ENCODE measurements around the gene CTSS. TPM values are rescaled to one million over a fixed set of nuclear protein-coding genes. Genes with fewer than 3 reads are reported as not detected.

CTSS gene
- total RNA-seq, 2 experiments from 2014 or later, result 83.1 to 83.5 TPM

DNA sequence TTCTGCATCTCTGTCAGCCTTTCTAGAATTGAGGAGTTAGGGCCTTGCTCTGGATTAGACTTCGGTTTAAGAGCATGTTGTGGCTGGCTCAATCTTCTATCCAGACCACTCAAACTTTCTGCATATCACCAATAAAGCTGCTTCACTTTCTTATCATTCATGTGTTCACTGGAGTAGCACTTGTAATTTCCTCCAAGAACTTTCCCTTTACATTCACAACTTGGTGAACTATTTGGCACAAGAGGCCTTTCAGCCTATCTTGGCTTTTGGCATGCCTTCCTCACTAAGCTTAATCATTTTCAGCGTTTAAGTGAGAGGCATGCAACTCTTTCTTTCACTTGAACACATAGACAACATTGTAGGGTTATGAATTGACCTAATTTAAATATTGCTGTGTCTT is 41.2 kb downstream of the CTSS start:
- Histone ChIP-seq H3K27me3 (ENCODE audit: control insufficient read depth in 1 of 2, insufficient read depth in 2 of 2, low read length in 2 of 2) (no peaks in the 10 kb centered on the region), H3K36me3 (ENCODE audit: insufficient read depth, low read length) (no peaks in the 10 kb centered on the region), H3K4me3 (ENCODE audit: low read length) (no peak overlapping the region), H3K4me1 (ENCODE audit: insufficient read depth, low read length) (no peaks in the 10 kb centered on the region), H3K27ac (ENCODE audit: low read depth in 1 of 2, low read length in 2 of 2) (no peak overlapping the region), H3K9me3 (ENCODE audit: control insufficient read depth in 1 of 2, insufficient read depth in 1 of 2, low read length in 2 of 2) (peaks cover 0 to 8% of the 10 kb centered on the region in 2 experiments)
- Mint-ChIP-seq H3K9me3 (no peaks in the 10 kb centered on the region), H3K36me3 (ENCODE audit: low read depth) (no peaks in the 10 kb centered on the region), H3K4me1 (ENCODE audit: low read depth) (no peaks in the 10 kb centered on the region), H3K27me3 (no peaks in the 10 kb centered on the region), H3K4me3 (no peak overlapping the region), H3K27ac (no peak overlapping the region)
- TF ChIP-seq, protein P1, sequence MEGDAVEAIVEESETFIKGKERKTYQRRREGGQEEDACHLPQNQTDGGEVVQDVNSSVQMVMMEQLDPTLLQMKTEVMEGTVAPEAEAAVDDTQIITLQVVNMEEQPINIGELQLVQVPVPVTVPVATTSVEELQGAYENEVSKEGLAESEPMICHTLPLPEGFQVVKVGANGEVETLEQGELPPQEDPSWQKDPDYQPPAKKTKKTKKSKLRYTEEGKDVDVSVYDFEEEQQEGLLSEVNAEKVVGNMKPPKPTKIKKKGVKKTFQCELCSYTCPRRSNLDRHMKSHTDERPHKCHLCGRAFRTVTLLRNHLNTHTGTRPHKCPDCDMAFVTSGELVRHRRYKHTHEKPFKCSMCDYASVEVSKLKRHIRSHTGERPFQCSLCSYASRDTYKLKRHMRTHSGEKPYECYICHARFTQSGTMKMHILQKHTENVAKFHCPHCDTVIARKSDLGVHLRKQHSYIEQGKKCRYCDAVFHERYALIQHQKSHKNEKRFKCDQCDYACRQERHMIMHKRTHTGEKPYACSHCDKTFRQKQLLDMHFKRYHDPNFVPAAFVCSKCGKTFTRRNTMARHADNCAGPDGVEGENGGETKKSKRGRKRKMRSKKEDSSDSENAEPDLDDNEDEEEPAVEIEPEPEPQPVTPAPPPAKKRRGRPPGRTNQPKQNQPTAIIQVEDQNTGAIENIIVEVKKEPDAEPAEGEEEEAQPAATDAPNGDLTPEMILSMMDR (IDR thresholded peaks at IDR 0.05), result no peak
- intact Hi-C loops (cut with DNase I, micrococcal nuclease), result no loop called here
- ChIA-PET POLR2A (no interaction called here), CTCF (interaction anchor here (1.1 kb wide), 1 partner anchor 9 kb away, joined by 3 read pairs; no protein-coding TSS in a partner anchor)
- ATAC-seq (ENCODE audit: poor library complexity) (no peak), DNase-seq (no peak)

DNA sequence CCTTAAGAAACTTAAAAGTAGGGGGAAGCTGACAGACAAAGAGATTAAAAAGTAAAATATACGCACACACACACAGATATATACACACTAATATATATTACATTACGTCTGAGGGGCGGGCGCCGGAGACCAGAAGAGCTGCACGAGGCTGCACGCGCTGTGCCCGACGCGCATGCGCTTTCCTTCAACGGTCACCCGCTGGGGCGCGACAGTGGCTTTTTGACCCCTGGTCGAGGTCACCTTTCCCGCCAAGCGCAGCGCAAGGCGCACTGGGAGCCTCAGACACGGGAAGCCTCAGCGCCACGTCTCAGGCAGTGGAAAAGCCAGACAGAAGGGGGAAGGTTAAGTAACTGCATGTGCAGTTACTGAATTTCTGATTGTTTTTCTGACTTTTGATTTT is 44.9 kb downstream of the CTSS start, which contains the start of gene HORMAD1:
HORMAD1 (minus strand) TSS at position 193 of the 400 bp plus-strand sequence. CDS start 1,390 bp downstream, outside the sequence.
- peaks cover 0 to 8% of the 10 kb centered on the region in 2 experiments for H3K9me3 ChIP-seq (ENCODE audit: control insufficient read depth in 1 of 2, insufficient read depth in 1 of 2, low read length in 2 of 2)
- no peaks in the 10 kb centered on the region for H3K4me1 ChIP-seq (ENCODE audit: insufficient read depth, low read length)
- Mint-ChIP-seq H3K27ac (no peak within 1 kb of the TSS), H3K27me3 (no peaks in the 10 kb centered on the region), H3K4me1 (ENCODE audit: low read depth) (no peaks in the 10 kb centered on the region), H3K4me3 (no peak within 1 kb of the TSS), H3K9me3 (no peaks in the 10 kb centered on the region), H3K36me3 (ENCODE audit: low read depth) (no peaks in the 10 kb centered on the region)
- ATAC-seq (ENCODE audit: poor library complexity) (no peak), DNase-seq (peak in 1 of 14 experiments; percentile 13)
- H3K36me3 ChIP-seq (ENCODE audit: insufficient read depth, low read length), result no peaks in the 10 kb centered on the region
- POLR2A ChIA-PET, result no interaction called here
- CTCF ChIA-PET, result no interaction called here
- intact Hi-C loops (cut with DNase I, micrococcal nuclease), result no loop called here
- H3K27me3 ChIP-seq (ENCODE audit: control insufficient read depth in 1 of 2, insufficient read depth in 2 of 2, low read length in 2 of 2), result no peaks in the 10 kb centered on the region
- TF ChIP-seq, protein P1 (IDR thresholded peaks at IDR 0.05), result no peak
- H3K4me3 ChIP-seq (ENCODE audit: low read length), result no peak within 1 kb of the TSS
- no peak within 1 kb of the TSS for H3K27ac ChIP-seq (ENCODE audit: low read depth in 1 of 2, low read length in 2 of 2)

DNA sequence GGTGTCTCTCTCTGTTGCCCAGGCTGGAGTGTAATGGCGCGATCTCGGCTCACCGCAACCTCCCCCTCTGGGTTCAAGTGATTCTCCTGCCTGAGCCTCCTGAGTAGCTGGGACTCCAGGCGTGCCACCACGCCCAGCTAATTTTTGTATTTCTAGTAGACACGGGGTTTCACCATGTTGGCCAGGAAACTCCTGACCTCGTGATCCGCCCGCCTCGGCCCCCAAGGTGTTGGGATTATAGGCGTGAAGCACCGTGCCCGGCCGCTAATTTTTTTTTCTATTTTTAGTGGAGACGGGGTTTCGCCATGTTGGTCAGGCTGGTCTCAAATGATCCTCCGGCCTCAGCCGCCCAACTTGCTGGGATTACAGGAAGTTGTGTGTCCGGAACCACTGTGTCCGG is 45.5 kb downstream of the CTSS start:
- Histone ChIP-seq H3K36me3 (ENCODE audit: insufficient read depth, low read length) (no peaks in the 10 kb centered on the region), H3K9me3 (ENCODE audit: control insufficient read depth in 1 of 2, insufficient read depth in 1 of 2, low read length in 2 of 2) (peaks cover 0 to 8% of the 10 kb centered on the region in 2 experiments), H3K4me3 (ENCODE audit: low read length) (no peak overlapping the region), H3K27ac (ENCODE audit: low read depth in 1 of 2, low read length in 2 of 2) (no peak overlapping the region), H3K4me1 (ENCODE audit: insufficient read depth, low read length) (no peaks in the 10 kb centered on the region), H3K27me3 (ENCODE audit: control insufficient read depth in 1 of 2, insufficient read depth in 2 of 2, low read length in 2 of 2) (no peaks in the 10 kb centered on the region)
- ATAC-seq (ENCODE audit: poor library complexity) (no peak), DNase-seq (no peak)
- H3K27me3 Mint-ChIP-seq, result no peaks in the 10 kb centered on the region
- no peaks in the 10 kb centered on the region for H3K4me1 Mint-ChIP-seq (ENCODE audit: low read depth)
- no peak overlapping the region for H3K4me3 Mint-ChIP-seq
- TF ChIP-seq, protein P1 (IDR thresholded peaks at IDR 0.05), result no peak
- ChIA-PET CTCF (no interaction called here), POLR2A (no interaction called here)
- no peaks in the 10 kb centered on the region for H3K36me3 Mint-ChIP-seq (ENCODE audit: low read depth)
- H3K27ac Mint-ChIP-seq, result no peak overlapping the region
- no peaks in the 10 kb centered on the region for H3K9me3 Mint-ChIP-seq
- intact Hi-C loops (cut with DNase I, micrococcal nuclease), result no loop called here
